Measurements from ENCODE around the gene APOC1.
"Not testable (repeated sequence)": the region's sequence is repeated elsewhere in the genome, so short reads cannot be mapped to it uniquely, and the experiment has no call there.

Gene APOC1

GRCh38 chr19:44890366-44891015, 23.9 kb upstream of the APOC1 start:
- DNase-seq: peak; percentile 100

DNA sequence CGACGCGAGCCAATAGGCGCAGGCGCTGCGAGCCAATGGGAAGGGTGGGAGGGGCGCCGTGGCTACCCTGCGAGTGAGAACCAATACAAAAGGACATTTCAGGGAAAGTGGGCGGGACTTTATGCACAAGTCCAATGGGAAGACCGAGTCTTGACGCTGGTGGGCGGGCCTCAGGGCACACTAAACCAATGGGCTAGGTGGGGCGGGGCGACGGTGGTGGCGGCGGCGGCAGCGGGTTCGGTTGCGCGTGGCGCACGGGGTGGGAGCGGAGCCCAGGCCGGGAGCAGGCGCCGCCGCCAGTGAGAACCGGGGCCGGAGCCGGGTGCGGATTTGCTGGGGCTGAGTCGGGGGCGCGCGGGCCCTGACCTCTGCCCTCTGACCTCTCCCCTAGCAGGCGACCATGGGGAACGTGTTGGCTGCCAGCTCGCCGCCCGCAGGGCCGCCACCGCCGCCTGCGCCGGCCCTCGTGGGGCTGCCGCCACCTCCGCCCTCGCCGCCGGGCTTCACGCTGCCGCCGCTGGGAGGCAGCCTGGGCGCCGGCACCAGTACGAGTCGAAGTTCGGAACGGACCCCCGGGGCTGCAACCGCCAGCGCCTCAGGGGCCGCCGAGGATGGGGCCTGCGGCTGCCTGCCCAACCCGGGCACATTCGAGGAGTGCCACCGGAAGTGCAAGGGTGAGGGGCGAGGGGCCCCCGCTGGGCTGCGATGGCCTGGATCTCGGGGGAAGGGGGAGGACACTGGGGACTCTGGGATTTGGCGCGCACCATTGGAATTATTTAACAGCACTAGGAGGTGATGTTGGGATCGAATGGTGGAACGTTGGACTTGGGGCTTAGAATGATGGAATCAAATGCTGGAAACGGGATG, 23.2 kb upstream of the APOC1 start, which contains the start of gene TOMM40:
Gene TOMM40, plus strand, starts transcription at position 239 of the 867 bp plus-strand sequence. Its CDS starts 162 bp downstream, at position 401.
- DNase-seq: peak; percentile 100

DNA sequence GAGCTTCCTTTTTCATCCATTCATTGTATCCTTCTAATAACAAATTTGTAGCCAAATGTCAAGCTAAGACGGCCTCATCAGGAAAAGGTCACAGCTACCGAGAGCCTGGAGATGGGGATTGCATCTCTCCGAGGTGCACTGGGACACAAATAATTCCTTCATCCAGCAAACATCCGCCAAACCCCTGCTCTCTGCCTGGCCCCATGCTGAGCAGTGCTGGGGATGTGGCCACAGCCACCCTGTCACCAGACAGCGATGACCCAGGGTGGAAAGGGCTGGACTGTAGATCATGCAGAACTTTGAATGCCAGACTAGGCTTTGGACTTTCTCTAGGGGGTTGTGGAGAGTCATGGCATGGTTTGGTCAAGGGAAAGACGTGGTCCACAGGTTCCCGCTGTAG, 21.5 kb upstream of the APOC1 start:
- no peak for DNase-seq

DNA sequence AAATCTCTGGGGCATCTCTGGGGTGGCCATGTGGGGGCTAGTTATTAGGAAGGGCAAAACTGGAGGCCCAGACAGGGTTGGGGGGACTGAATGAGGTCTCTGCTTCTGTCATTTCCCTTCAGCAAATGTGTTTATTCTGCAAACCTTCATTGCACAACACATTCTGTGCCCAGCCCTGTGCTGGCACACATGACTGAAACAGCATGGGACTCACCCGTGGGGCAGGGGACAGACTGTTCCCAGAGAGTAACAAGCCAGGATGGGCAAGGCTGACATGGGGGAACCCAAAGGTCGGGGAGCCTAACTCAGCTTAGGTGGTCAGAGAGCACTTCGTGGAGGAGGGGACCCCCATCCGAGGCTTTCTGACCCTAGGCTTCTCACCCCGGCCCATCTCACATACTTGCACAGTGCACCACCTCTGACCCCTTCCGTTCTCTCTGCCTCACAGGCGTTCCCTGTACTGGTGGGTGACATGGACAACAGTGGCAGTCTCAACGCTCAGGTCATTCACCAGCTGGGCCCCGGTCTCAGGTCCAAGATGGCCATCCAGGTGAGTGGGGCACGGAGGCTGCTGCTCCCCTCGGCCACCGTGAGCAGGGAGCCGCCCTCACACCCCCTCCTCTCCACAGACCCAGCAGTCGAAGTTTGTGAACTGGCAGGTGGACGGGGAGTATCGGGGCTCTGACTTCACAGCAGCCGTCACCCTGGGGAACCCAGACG, 20.9 kb upstream of the APOC1 start:
- no peak for DNase-seq

- DNase-seq: no peak
Measured at GRCh38 chr19:44894052-44894400, 20.4 kb upstream of the APOC1 start.

- no peak for DNase-seq
Measured at GRCh38 chr19:44894946-44895345, 19.5 kb upstream of the APOC1 start.

GRCh38 chr19:44897835-44898234, 16.6 kb upstream of the APOC1 start:
- DNase-seq: no peak

DNA sequence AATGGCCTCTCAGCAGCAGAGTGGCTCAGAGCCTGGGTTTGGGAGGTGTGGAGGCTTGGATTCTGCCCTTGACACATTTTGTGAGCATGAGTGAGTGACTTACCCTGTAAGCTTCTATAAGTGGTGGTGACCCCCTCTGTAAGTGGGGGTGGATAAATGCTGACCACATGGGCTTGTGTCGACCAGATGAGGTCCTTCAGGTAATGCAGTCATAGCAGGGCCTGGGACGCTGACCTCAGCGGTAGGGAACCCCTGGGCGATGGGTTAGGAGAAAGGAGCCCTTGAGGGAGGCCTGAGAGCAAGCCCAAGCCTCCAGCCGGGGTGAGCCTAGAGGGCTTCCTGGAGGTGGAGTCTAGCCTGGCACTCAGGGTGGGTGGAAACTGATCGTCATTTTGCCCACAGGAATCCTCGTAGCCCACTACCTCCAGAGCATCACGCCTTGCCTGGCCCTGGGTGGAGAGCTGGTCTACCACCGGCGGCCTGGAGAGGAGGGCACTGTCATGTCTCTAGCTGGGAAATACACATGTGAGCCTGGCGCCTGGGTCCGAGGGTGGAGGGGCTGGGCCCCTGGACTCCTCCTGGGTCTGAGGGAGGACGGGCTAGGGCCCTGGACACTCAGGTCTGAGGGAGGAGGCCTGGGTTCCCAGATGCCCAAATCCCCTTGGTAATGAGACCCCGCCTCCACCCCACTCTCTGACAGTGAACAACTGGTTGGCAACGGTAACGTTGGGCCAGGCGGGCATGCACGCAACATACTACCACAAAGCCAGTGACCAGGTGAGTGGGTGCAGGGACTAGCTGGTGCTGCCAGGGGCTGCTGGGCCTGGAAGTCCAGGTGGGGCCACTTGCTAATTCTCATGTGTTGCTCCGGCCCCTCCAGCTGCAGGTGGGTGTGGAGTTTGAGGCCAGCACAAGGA, 13.8 kb upstream of the APOC1 start:
- no peak for DNase-seq

- no peak for DNase-seq
Measured at GRCh38 chr19:44903216-44903601, 11.2 kb upstream of the APOC1 start.

DNA sequence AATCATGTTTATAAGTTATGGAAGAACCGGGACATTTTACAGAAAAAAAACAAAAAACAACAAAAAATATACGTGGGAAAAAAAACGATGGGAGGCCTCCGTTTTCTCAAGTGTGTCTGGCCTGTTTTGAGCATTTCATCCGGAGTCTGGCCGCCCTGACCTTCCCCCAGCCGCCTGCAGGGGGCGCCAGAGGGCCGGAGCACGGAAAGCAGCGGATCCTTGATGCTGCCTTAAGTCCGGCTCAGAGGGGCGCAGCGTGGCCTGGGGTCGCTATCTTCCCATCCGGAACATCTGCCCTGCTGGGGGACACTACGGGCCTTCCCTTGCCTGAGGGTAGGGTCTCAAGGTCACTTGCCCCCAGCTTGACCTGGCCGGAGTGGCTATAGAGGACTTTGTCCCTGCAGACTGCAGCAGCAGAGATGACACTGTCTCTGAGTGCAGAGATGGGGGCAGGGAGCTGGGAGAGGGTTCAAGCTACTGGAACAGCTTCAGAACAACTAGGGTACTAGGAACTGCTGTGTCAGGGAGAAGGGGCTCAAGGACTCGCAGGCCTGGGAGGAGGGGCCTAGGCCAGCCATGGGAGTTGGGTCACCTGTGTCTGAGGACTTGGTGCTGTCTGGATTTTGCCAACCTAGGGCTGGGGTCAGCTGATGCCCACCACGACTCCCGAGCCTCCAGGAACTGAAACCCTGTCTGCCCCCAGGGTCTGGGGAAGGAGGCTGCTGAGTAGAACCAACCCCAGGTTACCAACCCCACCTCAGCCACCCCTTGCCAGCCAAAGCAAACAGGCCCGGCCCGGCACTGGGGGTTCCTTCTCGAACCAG, 10.6 kb upstream of the APOC1 start:
- DNase-seq: no peak

- DNase-seq: no peak
Measured at GRCh38 chr19:44904426-44904994, 9.9 kb upstream of the APOC1 start.

DNA sequence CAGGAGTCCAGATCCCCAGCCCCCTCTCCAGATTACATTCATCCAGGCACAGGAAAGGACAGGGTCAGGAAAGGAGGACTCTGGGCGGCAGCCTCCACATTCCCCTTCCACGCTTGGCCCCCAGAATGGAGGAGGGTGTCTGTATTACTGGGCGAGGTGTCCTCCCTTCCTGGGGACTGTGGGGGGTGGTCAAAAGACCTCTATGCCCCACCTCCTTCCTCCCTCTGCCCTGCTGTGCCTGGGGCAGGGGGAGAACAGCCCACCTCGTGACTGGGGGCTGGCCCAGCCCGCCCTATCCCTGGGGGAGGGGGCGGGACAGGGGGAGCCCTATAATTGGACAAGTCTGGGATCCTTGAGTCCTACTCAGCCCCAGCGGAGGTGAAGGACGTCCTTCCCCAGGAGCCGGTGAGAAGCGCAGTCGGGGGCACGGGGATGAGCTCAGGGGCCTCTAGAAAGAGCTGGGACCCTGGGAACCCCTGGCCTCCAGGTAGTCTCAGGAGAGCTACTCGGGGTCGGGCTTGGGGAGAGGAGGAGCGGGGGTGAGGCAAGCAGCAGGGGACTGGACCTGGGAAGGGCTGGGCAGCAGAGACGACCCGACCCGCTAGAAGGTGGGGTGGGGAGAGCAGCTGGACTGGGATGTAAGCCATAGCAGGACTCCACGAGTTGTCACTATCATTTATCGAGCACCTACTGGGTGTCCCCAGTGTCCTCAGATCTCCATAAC, 8.8 kb upstream of the APOC1 start, which contains the start of gene APOE:
Gene APOE, plus strand, starts transcription at position 360 of the 724 bp plus-strand sequence. CDS start 829 bp downstream, outside the sequence.
- no peak for DNase-seq

DNA sequence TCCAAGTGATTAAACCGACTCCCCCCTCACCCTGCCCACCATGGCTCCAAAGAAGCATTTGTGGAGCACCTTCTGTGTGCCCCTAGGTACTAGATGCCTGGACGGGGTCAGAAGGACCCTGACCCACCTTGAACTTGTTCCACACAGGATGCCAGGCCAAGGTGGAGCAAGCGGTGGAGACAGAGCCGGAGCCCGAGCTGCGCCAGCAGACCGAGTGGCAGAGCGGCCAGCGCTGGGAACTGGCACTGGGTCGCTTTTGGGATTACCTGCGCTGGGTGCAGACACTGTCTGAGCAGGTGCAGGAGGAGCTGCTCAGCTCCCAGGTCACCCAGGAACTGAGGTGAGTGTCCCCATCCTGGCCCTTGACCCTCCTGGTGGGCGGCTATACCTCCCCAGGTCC, 6.8 kb upstream of the APOC1 start:
- no peak for DNase-seq

DNA sequence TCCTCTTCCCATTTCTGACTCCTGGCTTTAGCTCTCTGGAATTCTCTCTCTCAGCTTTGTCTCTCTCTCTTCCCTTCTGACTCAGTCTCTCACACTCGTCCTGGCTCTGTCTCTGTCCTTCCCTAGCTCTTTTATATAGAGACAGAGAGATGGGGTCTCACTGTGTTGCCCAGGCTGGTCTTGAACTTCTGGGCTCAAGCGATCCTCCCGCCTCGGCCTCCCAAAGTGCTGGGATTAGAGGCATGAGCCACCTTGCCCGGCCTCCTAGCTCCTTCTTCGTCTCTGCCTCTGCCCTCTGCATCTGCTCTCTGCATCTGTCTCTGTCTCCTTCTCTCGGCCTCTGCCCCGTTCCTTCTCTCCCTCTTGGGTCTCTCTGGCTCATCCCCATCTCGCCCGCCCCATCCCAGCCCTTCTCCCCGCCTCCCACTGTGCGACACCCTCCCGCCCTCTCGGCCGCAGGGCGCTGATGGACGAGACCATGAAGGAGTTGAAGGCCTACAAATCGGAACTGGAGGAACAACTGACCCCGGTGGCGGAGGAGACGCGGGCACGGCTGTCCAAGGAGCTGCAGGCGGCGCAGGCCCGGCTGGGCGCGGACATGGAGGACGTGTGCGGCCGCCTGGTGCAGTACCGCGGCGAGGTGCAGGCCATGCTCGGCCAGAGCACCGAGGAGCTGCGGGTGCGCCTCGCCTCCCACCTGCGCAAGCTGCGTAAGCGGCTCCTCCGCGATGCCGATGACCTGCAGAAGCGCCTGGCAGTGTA, 6.2 kb upstream of the APOC1 start:
- DNase-seq: no peak

DNA sequence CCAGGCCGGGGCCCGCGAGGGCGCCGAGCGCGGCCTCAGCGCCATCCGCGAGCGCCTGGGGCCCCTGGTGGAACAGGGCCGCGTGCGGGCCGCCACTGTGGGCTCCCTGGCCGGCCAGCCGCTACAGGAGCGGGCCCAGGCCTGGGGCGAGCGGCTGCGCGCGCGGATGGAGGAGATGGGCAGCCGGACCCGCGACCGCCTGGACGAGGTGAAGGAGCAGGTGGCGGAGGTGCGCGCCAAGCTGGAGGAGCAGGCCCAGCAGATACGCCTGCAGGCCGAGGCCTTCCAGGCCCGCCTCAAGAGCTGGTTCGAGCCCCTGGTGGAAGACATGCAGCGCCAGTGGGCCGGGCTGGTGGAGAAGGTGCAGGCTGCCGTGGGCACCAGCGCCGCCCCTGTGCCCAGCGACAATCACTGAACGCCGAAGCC, 5.6 kb upstream of the APOC1 start:
- no peak for DNase-seq

GRCh38 chr19:44909775-44910174, 4.6 kb upstream of the APOC1 start:
- DNase-seq: no peak

DNA sequence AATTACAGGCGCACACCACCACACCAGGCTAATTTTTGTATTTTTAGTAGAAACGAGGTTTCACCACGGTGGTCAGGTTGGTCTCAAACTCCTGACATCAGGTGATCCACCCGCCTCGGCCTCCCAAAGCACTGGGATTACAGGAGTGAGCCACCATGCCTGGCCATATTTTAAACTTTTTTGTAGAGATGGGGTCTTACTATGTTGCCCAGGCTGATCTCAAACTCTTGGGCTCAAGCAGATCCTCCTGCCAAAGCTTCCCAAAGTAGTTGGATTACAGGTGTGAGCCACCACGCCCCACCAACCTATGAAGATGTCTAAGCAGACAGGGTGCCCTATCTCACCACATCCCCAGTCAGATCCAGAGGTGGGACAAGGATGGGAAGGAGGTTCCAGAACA, 2.5 kb upstream of the APOC1 start:
- DNase-seq: not testable (repeated sequence)

DNA sequence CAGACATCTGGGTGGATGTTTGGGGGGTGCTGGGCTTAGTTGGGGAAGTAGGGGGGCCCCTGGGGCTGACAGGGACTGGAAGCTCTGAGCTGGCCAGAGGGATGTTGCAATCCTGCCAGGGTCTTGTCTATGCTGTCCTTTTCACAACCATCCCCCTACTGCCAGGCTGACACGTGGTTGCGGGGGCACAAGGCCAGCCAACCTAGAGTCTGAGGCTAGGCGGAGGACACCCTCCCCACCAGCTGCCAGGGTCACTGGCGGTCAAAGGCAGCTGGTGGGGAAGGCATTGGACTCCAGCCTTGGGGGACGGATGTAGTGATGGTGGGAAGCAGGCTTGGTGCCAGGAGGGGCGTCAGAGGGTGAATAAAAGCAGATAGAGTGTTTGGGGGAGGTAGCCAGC, 1.6 kb upstream of the APOC1 start:
- DNase-seq: no peak

Measured in NCI-H510A (cell line).